HTR-8/SVneo (cell line): ENCODE data around the gene SLC31A2.
"Not testable (repeated sequence)": the region's sequence is repeated elsewhere in the genome, so short reads cannot be mapped to it uniquely, and the experiment has no call there.

Source experiments
- DNase-seq: peaks from one replicate; pipeline ENCODE4 v3.0.0; 2011; ENCODE audit warnings: low spot score, mixed read lengths; ENCODE audit not compliant: insufficient read length
- FAIRE-seq: peaks from 2 replicates; lab custom pipeline; 2011; peaks lifted over from hg19 to GRCh38; lab: Jason Lieb, UNC

SLC31A2 gene

DNA sequence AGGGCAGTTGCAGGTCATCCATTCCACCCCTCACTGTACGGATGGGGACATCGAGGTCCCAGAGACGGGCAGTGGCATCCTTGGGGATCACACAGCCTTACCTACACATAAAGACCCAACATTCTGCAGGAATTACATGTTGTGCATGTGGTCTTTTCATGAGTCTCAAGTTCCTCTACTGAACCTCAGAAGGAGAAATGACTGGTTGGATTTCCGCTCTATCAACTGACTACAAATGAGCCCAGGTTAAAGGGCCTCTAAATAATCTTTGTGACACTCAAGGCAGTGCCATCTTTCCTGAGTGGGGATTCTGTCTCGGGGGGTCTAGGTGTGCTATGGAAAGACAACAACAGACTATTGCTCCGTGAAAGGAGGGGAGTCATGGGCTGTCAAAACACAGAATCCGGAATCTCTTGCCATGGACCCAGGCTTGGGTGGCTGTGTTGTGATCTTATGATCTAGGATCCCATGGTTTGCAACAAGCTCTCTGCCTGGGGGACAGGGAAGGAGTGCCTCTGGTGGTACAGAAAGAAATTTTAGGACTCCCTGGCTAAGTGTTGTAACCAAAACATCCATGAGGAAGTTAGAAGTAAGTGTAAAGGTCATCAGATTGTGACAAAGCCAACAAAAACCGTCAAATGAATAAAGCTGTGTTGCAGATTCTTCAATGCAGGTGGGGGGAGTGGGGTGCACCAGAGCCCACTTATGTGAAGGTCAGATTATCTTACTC lies 1.9 kb upstream of the SLC31A2 start:
- FAIRE-seq: no peak
- DNase-seq: no peak

DNA sequence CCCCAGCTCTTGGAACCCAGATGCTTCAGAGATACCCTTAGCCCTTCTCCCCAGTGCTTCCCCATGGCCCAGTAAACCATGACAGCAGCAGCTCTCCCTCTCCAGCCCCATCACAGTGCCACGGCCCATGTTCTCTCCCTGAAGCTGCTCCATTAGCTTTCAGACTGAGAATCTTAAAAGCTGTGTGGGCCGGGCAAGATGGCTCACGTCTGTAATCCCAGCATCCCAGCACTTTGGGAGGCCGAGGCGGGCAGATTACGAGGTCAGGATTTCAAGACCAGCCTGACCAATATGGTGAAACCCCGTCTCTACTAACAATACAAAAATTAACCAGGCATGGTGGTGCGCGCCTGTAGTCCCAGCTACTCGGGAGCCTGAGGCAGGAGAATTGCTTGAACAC lies 1.2 kb upstream of the SLC31A2 start:
- not testable (repeated sequence) for FAIRE-seq, DNase-seq

DNA sequence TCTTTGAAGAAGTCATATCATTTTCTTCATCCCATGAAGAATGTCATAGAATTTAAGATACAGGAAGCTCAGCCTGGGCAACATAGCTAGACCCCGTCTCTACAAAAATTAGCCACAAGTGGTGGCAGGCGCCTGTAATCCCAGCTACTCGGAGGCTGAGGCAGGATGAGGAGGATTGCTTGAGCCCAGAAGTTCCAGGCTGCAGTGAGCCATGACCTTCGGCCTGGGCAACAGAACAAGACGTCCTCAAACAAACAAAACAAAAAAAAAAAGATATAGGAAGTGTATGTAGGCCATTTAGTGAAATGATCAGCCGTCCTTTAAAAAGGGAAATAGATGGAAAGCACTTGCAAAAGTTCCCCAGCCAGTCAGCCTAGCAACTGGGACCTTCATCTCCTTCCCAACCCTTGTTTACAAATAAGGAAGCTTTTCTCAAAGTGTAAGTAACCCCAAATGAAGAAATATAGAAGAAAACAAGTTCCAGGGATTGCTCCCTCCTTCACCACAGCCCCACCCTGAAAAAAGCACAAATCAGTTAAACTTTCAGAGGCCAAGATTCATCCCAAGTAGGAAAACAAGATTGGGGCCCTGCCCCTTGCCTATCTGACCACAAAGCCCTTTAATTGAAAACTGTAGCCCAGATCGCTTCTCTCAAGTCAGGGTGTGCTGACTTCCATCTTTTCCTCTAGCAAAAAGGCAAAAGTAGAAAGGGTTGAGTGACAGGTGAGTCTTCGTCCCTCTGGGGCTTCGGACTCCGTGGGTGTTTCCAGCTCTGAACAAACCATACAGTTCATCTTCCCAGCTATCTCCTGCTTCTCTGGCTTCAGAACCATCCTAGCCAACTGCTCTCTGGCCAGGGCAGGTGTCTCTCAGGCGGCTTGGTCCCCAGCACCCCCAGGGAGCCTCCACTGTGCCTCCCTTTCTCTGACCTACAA lies 1.2 kb downstream of the SLC31A2 start:
- FAIRE-seq (no peak), DNase-seq (no peak)

DNA sequence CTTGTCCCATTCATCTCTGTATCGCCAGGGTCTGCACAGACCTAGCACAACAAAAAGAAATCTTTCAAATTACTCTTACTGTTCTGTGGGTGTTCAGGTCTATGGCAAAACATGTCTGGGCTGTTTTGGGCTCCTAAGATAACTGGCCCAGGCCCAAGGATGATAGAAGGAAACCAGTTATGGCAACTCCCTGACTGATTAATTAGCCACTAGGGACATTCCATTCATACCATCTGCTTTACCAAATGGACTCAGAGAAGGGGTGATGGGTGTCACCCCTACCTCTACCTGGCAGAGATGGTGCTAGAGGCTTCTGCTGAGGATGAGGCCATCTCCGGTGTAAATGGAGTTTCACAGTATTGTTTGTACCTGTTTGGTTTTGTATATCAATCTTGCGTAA lies 1.9 kb downstream of the SLC31A2 start:
- FAIRE-seq (no peak), DNase-seq (no peak)

DNA sequence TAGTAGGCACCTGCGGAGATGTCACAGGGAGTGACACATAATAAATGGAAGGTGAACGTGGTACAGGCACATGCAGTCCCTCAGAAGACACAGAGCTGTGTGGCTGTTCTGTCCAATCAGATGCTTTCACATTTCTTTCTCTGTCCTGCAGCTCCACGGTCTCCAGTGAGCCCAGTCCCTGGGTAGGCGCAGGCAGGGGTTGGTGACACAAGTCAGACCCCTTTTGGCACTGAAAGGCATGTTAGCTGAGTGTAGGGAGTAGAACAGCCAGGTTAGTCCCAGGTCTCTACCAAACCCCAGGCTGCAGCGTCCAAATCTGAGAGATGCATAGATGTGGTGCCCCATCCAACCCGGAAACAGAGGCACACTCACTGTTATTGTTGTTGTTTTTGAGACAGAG lies 2.8 kb downstream of the SLC31A2 start:
- FAIRE-seq: no peak
- DNase-seq: no peak

DNA sequence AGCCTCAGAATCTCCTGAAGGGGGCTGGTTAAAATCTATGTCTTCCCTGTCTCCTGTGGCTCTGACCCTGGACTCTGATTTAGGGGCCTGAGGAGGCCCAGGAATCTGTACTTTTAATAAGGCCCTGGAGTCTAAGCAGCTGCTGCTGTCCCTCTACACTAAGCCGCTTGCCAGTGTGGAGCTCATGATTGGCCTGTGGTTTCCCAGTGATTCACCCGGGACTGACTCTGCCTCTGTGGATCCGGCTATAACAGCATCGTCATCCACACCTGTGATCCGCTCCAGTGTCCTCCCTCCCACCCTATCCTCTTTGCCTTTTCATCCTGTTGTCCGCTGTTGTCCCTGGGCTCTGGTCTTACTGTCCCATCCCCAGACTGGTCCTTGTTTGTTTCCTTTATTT lies 3.7 kb downstream of the SLC31A2 start:
- FAIRE-seq (no peak), DNase-seq (no peak)

DNA sequence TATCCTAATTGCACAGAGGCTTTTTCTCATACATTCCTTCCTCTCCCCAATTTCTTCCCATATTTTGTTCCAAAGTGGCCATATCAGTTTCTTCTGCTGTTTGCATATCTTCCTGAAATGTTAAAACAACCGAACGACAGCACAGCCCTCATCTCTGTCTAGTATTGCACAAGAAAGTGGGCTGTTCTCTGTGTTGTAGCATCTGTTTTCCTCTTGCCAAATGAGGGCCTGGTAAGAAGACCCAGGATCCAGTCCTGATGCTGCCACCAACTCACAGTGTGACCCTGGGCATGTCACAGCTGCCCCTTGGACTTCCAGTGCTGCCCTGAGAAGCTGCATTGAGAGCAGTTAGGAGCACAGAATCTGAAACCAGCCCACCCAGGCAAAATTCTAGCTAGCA lies 4.1 kb downstream of the SLC31A2 start:
- FAIRE-seq (no peak), DNase-seq (no peak)

DNA sequence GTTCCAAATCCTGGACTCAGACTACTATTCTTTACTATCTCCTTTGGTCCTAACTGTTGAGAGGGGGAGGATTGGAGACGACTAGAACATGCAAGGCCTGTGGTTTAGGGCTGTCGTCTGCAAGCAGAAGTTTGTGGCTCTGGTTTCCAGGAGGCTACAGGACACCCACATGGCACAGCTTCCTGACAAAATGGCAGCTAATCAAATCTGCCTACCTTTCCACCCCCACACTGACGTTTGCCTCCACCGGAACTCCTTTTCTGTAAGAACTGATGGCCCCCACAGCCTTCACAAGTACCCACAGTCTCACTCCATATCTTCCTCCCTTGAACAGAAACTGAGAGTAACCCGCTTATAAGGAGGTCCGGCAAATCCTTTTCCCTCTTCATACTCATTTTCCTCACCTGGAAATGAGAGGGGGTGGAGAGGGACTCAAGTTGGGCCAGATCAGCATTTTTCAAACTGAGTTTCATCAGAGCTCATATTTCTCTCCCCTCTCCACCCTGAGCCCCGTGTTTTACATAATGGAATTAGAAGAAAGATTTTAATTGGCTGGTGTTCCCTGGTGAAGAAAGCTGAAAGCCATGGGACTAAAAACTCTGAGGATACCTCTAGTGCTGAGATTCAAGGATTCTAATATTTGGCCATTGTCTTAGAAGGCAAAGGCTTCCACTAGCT lies 5.2 kb downstream of the SLC31A2 start:
- FAIRE-seq: no peak

DNA sequence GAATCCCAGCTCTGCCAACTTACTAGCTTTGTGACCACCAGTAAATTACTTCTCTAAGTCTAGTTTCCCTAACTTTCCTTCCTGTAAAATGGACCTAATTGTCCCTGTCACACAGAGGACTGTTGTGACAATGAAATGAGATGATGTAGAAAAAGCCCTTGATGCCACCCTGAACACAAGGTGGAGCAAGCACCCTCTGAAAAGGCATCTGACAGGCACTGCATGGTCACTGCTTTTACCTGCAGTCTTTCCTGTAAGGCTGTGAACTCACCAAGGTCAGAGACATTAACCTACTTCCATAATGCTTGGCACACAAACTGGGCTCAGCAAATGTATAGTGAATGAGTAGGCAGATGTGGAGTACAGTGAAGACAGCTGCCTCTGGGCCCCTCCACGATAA lies 6.1 kb downstream of the SLC31A2 start:
- DNase-seq (no peak), FAIRE-seq (no peak)

More for the DNA sequence above, 5.2 kb downstream of the SLC31A2 start:
- DNase-seq: no peak

DNA sequence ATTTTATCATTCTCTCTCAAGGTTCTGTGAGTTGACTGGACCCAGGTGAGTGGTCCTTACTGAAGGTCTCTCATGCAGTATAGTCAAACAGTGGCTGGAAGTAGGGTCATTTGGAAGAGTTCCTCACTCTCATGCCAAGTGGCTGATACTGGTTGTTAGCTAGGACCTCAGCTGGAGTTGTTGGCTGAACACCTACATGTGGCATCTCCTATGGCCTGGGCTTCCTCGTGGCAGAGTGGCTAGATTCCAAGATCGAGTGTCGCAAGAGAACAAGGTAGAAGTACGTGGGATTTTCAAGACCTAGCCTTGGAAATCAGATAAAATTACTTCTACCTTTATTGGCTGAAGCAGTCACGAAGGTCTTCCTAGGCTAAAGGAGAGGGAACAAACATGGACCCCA lies 7.6 kb downstream of the SLC31A2 start:
- DNase-seq: no peak
- no peak for FAIRE-seq

DNA sequence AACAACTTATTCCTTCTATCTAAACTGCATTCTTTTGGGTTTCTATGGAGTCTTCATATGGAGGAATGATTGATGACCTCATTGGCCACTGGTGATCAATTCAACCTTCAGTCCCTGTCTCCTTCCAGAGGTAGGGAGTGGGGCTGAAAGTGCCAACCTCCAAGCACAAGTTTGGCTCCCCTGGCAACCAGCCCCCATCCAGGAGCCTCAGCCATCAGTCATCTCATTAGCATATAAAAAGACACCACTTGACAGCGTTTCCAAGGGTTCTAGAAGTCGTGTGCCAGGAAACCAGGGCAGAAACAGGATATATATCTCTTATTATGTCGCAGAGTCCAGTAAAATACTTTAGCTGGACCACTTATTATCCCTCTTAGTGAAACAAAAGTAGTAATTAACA lies 9.8 kb downstream of the SLC31A2 start:
- FAIRE-seq (no peak), DNase-seq (no peak)

DNA sequence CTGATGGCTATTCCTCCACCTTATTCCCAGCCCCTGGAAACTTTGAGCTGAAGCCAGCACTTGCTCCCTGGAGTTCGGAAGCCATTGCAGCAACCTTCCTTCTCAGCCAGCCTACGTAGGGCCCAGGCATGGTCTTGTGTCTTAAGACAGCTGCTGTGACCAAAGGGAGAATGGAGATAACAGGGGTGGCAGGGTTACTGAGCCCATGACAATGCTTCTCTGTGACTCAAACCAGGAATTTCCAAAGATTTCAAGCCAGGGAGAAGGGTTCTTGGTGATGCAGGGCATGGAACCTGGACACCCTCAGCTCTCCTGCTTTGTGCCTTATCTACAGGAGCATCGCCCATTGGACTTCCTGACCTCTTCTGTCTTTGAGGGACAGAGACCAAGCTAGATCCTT lies 12.2 kb downstream of the SLC31A2 start:
- FAIRE-seq: no peak

DNA sequence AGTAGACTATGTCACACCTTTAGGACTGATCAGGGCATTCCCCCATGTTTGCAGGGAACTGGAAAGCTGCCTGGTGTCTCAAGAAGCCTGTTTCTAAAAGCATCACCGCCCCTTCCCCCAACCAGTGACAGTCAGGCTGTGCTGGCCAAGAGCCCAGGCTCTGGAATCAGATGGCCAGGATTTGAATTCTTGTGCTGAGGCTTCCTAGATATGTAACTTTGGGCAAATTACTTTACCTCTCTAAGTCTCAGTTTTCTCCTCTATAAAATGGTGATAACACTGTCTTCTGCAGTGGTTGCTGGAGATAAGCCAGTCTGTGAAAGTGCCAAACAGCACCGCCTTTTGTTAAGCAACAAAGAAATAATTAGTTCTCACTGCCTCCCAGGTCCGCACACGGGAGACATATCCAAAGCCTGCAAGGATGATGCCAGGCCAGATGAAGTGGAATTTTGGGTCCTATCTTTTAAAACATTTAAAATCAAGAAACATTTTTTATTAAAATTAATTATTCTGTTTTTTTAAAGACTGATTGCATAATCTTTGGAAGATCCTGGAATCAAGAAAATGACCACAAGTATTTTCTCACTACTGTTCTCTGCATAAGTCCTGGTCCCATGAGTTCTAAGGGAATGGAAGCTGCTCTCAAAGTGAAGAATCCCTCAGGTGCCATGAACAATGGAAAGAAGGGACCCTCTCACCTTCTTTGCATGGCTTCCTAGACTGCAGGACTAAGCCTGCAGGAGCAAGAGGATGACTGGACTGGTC lies 13.9 kb downstream of the SLC31A2 start:
- FAIRE-seq (no peak), DNase-seq (no peak)

More for the DNA sequence above, 12.2 kb downstream of the SLC31A2 start:
- DNase-seq: no peak

DNA sequence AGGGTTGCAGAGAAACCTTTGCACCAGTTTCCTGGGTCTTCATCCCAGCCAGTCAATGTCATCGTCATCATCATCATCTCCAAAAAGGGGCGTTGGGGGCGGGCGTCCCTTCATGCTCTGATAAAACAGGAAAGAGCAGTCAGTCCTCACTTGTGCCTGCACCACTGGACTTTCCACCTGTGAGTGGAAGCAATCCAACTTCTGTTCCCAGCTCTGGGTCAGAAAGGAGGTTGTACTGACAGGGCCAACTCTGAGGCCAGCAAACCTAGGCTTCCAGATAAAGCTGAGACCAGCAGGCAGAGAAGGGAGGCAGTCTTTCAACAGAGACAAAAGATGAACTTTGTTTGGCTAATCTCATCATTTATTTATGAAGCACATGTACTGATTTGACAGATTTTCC lies 15.2 kb downstream of the SLC31A2 start:
- FAIRE-seq (no peak), DNase-seq (no peak)

DNA sequence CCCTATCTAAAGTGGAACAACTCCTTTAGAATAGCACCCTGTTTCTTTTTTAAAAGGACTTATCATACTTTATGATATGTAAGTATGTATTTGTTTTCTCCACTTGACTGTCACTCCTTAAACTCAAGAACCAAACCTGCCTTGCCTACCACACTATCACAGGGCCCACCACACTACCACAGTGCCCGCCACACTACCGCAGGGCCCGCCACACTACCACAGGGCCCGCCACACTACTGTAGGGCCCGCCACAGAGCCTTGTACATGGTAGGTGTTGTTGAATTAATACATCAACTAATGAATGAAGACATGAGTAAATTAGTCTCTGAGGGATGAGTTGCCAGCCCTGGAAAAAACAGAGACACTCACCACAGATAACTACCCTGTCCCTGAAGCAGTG lies 18.0 kb downstream of the SLC31A2 start:
- DNase-seq: no peak
- no peak for FAIRE-seq

DNA sequence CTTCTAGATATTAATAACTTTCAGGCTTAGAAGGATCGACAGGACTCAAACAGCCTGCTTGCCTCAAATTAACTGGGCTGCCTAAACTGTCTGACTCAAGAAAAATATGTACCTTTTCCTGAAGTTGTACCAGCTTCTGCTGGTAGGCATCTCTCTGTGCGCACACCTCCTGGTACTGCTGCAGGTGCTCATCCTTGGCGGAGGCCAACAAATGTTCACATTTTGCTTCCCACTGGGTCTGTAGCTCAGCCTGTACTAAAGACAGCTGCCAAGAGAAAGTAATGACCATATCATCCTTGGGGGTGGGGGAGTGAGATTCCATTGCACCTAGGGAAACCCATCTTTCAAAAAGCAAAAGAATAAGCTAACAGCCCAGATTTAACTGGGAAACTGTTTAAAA lies 22.5 kb downstream of the SLC31A2 start:
- FAIRE-seq: no peak
- DNase-seq: no peak

DNA sequence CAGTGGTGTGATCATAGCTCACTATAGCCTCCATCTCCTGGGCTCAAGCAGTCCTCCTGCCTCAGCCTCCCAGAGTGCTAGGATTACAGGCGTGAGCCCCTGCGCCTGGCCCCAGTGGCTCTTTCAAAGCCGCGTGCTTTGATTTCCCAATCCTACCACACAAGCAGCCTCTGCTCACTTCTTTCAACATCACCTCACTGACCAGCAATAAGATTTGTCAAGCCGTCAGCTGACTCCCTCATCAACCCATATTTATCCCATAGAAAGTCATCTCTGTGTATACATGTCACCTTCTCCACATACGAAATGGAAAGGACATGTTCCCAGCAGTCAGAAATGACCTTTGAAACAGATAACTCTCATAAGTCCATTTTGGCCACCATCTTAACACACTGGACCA lies 26.0 kb downstream of the SLC31A2 start:
- DNase-seq: no peak
- no peak for FAIRE-seq

DNA sequence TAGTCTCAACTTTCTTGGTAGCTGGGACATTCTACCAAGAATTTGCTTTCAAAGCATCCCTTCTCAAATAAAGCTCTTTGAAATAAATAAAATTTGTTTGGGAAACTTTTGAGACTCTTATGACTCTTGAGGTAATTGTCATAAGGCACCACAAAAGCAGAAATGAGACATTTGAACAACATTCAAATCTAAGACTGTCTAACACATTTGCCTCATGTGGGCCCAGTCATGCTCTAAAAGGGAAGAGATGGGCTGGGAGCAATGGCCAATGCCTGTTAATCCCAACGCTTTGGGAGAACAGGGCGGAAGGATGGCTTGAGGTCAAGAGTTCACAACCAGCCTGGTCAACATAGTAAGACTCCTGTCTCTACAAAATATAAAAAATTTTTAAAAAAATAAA lies 26.4 kb downstream of the SLC31A2 start:
- DNase-seq: no peak
- no peak for FAIRE-seq

DNA sequence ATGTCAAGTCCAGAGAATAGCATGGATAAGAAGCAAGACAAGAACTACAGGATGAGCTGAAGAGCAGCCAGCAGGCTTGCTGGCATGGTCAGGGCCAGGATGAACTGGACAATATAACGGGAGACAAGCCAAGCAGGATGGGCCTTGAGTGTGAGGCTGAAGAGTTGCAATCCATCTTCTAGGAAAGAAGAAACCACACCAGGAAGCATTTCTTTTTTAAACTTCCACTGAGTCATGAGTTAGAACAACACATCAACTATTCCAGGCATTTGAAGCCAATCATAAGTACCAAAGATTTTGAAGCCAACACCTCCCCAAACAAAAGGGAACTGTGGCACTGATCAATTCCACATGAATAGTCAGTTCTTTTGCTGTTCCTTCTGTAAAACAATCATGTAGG lies 27.3 kb downstream of the SLC31A2 start:
- FAIRE-seq: no peak
- no peak for DNase-seq

DNA sequence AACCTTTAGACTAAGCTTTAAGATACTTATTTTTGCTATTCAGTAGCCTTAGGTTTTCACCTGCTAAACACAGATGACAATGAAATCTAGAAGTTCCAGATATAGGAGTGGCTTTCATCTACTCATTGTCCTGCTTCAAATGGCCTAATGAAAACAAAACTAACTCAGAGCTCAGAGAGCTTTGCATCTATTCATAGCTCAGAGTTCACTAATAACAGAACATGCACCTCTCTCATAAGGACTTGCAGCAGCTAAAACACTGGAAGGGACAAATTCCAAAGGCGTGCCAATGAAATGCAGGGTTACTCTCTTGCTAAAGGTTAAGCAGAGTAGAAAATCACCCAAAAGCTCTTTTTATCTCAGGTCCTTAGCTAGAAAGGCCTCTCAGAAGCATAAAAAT lies 29.0 kb downstream of the SLC31A2 start:
- DNase-seq (no peak), FAIRE-seq (no peak)
